Measurements from ENCODE around the gene LIN28B.
"Not testable (repeated sequence)": the region's sequence is repeated elsewhere in the genome, so short reads cannot be mapped to it uniquely, and the experiment has no call there.

LIN28B gene

GRCh38 chr6:105013459-105013858 is 56.6 kb downstream of the LIN28B start:
- DNase-seq (ENCODE audit: low read depth in 2 of 2) = not testable (repeated sequence)

- no peak for DNase-seq (ENCODE audit: low read depth in 2 of 2)
These were observed 57.5 kb downstream of the LIN28B start for GRCh38 chr6:105014448-105014847.

- no peak for DNase-seq (ENCODE audit: low read depth in 2 of 2)
These were observed 58.0 kb downstream of the LIN28B start for GRCh38 chr6:105014954-105015353.

GRCh38 chr6:105015482-105015881 is 58.6 kb downstream of the LIN28B start:
- no peak for DNase-seq (ENCODE audit: low read depth in 2 of 2)

- DNase-seq (ENCODE audit: low read depth in 2 of 2) = no peak
These were observed 62.4 kb downstream of the LIN28B start for GRCh38 chr6:105019285-105019684.

GRCh38 chr6:105021399-105021798 is 64.5 kb downstream of the LIN28B start:
- no peak for DNase-seq (ENCODE audit: low read depth in 2 of 2)

GRCh38 chr6:105022416-105022815 is 65.5 kb downstream of the LIN28B start:
- no peak for DNase-seq (ENCODE audit: low read depth in 2 of 2)

GRCh38 chr6:105024803-105025202 is 67.9 kb downstream of the LIN28B start:
- DNase-seq (ENCODE audit: low read depth in 2 of 2) = no peak

- DNase-seq (ENCODE audit: low read depth in 2 of 2) = no peak
These were observed 72.0 kb downstream of the LIN28B start for GRCh38 chr6:105028898-105029297.

GRCh38 chr6:105029581-105029980 is 72.7 kb downstream of the LIN28B start:
- DNase-seq (ENCODE audit: low read depth in 2 of 2) = no peak

- no peak for DNase-seq (ENCODE audit: low read depth in 2 of 2)
These were observed 77.6 kb downstream of the LIN28B start for GRCh38 chr6:105034470-105034869.

GRCh38 chr6:105035299-105035698 is 78.4 kb downstream of the LIN28B start:
- no peak for DNase-seq (ENCODE audit: low read depth in 2 of 2)

- DNase-seq (ENCODE audit: low read depth in 2 of 2) = no peak
These were observed 79.4 kb downstream of the LIN28B start for GRCh38 chr6:105036351-105036750.

- no peak for DNase-seq (ENCODE audit: low read depth in 2 of 2)
These were observed 81.4 kb downstream of the LIN28B start for GRCh38 chr6:105038259-105038658.

GRCh38 chr6:105041880-105042279 is 85.0 kb downstream of the LIN28B start:
- no peak for DNase-seq (ENCODE audit: low read depth in 2 of 2)

GRCh38 chr6:105042648-105043047 is 85.7 kb downstream of the LIN28B start:
- no peak for DNase-seq (ENCODE audit: low read depth in 2 of 2)

GRCh38 chr6:105043979-105044378 is 87.1 kb downstream of the LIN28B start:
- no peak for DNase-seq (ENCODE audit: low read depth in 2 of 2)

GRCh38 chr6:105045526-105045925 is 88.6 kb downstream of the LIN28B start:
- DNase-seq (ENCODE audit: low read depth in 2 of 2) = no peak

- no peak for DNase-seq (ENCODE audit: low read depth in 2 of 2)
These were observed 95.1 kb downstream of the LIN28B start for GRCh38 chr6:105051941-105052471.

- DNase-seq (ENCODE audit: low read depth in 2 of 2) = no peak
These were observed 99.7 kb downstream of the LIN28B start for GRCh38 chr6:105056646-105057045.

GRCh38 chr6:105057160-105057559 is 100.3 kb downstream of the LIN28B start:
- DNase-seq (ENCODE audit: low read depth in 2 of 2) = no peak

GRCh38 chr6:105058316-105058715 is 101.4 kb downstream of the LIN28B start:
- DNase-seq (ENCODE audit: low read depth in 2 of 2) = no peak

- DNase-seq (ENCODE audit: low read depth in 2 of 2) = no peak
These were observed 101.9 kb downstream of the LIN28B start for GRCh38 chr6:105058846-105059245.

- DNase-seq (ENCODE audit: low read depth in 2 of 2) = no peak
These were observed 109.3 kb downstream of the LIN28B start for GRCh38 chr6:105066233-105066632.

Measured in activated CD8-positive, alpha-beta memory T cell treated with anti-CD3 and anti-CD28 coated beads for 4 hours (primary cell).